Hippocampal formation (tissue), 2 donors: ENCODE results near the gene FOXB1.

Experiments
- DNase-seq, 2 donors: peaks; one replicate each; lab custom pipeline; 2025; lab: John Stamatoyannopoulos, UW

Gene FOXB1

GRCh38 chr15:60020736-60021135, 16.6 kb downstream of the FOXB1 start:
- DNase-seq: no peak

GRCh38 chr15:60021589-60022378, 17.7 kb downstream of the FOXB1 start:
- DNase-seq: no peak

- no peak for DNase-seq
Measured at GRCh38 chr15:60022379-60022741, 18.2 kb downstream of the FOXB1 start.

- DNase-seq: no peak
Measured at GRCh38 chr15:60026555-60026954, 22.4 kb downstream of the FOXB1 start.

- no peak for DNase-seq
Measured at GRCh38 chr15:60035344-60035743, 31.2 kb downstream of the FOXB1 start.

GRCh38 chr15:60039316-60039715, 35.2 kb downstream of the FOXB1 start:
- DNase-seq: no peak

- no peak for DNase-seq
Measured at GRCh38 chr15:60043744-60044435, 39.8 kb downstream of the FOXB1 start.

- DNase-seq: no peak
Measured at GRCh38 chr15:60044636-60045270, 40.6 kb downstream of the FOXB1 start.

GRCh38 chr15:60047701-60048100, 43.6 kb downstream of the FOXB1 start:
- DNase-seq: no peak

- no peak for DNase-seq
Measured at GRCh38 chr15:60049948-60050347, 45.8 kb downstream of the FOXB1 start.

GRCh38 chr15:60052796-60053195, 48.7 kb downstream of the FOXB1 start:
- DNase-seq: no peak

GRCh38 chr15:60054472-60054871, 50.4 kb downstream of the FOXB1 start:
- DNase-seq: no peak
